GM12892 (cell line): ENCODE data around the gene HABP4.

ENCODE experiments used
- POLR2A ChIP-seq: IDR thresholded peaks from 2 replicates; pipeline ENCODE4 v1.6.1; 2011; ENCODE audit warnings: low read depth, low read length, control low read depth
- POLR2AphosphoS5 ChIP-seq: IDR thresholded peaks from 2 replicates; pipeline ENCODE4 v1.6.1; 2011; ENCODE audit warnings: low read depth, low read length, control low read depth

DNA sequence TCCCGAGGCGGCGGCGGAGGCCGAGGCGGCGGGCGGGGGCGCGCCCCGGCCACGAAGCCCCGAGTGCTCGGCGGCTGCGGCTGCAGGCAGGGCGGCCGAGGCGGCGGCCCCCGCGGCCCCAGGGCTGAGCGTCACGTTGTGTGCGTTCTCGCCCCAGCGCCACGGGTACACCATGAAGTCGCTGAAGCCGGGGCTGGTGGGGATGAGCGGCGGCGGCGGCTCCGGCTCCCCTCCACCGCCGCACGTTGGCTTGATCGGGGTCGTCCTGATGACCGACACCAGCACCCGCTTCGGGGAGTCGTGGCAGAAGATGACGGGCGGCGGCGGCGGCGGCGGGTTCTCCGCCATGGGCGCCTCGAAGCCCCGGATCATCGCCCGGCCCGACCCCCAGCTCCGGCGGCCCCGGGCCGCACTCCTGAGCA, 32.3 kb upstream of the HABP4 start:
- TF ChIP-seq POLR2A (no peak), POLR2AphosphoS5 (no peak)
